GM12873 (cell line): ENCODE data around the gene ZNF30.

ENCODE experiments used
- TF ChIP-seq, protein P1 (sequence below): IDR thresholded peaks from 2 replicates; pipeline ENCODE4 v1.5.1; 2012; ENCODE audit warnings: low read depth, mild to moderate bottlenecking, moderate library complexity, low read length, control low read depth; ENCODE audit not compliant: insufficient read depth; ENCODE audit errors: missing control alignments

Gene ZNF30

DNA sequence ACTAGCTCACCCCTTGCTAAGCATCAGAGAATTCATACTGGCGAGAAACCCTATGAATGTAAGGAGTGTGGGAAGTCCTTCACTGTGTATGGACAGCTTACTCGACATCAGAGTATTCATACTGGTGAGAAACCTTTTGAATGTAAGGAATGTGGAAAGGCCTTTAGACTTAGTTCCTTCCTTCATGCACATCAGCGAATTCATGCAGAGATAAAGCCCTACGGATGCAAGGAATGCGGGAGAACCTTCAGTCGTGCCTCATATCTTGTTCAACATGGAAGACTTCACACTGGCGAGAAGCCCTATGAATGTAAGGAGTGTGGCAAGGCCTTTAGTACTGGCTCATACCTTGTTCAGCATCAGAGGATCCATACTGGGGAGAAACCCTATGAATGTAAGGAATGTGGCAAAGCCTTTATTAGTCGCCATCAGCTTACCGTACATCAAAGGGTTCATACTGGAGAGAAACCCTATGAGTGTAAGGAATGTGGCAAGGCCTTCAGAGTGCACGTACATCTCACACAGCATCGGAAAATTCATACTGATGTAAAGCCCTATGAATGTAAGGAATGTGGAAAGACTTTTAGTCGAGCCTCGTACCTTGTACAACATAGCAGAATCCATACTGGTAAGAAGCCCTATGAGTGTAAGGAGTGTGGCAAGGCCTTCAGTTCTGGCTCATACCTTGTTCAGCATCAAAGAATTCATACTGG lies 17.3 kb downstream of the ZNF30 start:
- TF ChIP-seq, protein P1, sequence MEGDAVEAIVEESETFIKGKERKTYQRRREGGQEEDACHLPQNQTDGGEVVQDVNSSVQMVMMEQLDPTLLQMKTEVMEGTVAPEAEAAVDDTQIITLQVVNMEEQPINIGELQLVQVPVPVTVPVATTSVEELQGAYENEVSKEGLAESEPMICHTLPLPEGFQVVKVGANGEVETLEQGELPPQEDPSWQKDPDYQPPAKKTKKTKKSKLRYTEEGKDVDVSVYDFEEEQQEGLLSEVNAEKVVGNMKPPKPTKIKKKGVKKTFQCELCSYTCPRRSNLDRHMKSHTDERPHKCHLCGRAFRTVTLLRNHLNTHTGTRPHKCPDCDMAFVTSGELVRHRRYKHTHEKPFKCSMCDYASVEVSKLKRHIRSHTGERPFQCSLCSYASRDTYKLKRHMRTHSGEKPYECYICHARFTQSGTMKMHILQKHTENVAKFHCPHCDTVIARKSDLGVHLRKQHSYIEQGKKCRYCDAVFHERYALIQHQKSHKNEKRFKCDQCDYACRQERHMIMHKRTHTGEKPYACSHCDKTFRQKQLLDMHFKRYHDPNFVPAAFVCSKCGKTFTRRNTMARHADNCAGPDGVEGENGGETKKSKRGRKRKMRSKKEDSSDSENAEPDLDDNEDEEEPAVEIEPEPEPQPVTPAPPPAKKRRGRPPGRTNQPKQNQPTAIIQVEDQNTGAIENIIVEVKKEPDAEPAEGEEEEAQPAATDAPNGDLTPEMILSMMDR, result no peak

DNA sequence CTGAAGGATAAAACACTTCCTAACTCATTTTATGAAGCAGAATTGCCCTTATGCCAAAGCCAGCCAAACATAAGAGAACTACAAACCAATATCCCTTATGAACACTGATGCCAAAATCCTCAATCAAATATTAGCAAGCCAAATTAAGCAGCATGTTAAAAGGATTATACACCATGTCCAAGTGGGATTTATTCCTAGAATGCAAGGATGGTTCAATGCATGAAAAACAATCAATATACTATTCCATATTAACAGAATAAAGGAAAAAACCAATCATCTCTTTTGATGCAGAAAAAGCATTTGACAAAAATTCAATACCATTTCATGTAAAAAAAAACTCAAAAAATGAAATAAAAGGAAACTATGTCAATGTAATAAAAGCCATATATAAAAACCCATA lies 26.4 kb downstream of the ZNF30 start:
- TF ChIP-seq, protein P1, result no peak

DNA sequence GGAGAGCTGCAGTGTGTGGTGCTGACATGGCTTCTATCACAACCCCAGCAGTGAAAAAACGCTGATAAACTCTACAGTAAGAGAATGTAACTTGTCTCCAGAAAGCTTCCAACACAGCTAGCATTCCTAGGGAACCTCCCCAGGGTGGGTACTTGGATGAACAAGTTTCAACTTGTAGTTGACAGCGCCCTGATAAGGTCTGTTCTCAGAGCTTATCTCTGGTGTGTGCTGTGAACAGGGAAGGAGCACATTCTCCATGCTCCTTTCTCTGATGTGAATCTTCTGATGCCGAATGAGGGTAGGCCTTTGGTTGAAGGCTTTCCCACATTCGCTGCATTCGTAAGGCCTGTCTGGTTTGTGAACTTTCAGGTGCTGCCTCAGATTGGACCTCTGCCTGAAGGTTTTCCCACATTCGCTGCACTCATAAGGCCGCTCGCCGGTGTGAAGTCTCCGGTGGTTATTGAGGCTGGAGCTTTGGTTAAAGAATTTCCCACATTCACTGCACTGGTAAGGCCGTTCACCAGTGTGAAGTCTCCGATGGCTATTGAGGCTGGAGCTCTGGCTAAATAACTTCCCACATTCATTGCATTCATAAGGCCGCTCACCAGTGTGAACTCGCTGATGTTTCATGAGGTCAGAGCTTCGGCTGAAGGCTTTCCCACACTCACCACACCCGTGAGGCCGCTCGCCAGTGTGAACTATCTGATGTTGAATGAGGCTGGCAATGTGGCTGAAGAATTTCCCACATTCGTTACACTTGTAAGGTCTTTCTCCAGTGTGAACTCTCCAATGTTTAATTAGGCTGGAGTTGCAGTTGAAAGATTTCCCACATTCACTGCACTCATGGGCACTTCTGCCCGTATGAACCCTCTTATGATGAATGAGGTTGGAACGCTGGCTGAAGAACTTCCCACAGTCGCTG lies 31.4 kb downstream of the ZNF30 start:
- TF ChIP-seq, protein P1, result no peak

GRCh38 chr19:34959021-34959420 lies 32.3 kb downstream of the ZNF30 start:
- TF ChIP-seq, protein P1, result no peak

- TF ChIP-seq, protein P1, result no peak
These were observed 33.6 kb downstream of the ZNF30 start for GRCh38 chr19:34960103-34960805.

- TF ChIP-seq, protein P1, result no peak
These were observed 34.4 kb downstream of the ZNF30 start for GRCh38 chr19:34960940-34961679.
